Naive thymus-derived CD8-positive, alpha-beta T cell (primary cell): Measurements from ENCODE around the gene POU2F3. TPM values are rescaled to one million over a fixed set of nuclear protein-coding genes. Genes with fewer than 3 reads are reported as not detected.

Experiments
- ATAC-seq, 2 donors: fragments of 150-1000 bp; cut with Tn5 transposase in 1 of 2; sonication (Bioruptor Pico), chemical (Tn5 transposase) in 1 of 2; 1 replicate in 1 of 2; 2 replicates in 1 of 2; pipeline ENCODE4 v1.10.0; 2021; ENCODE audit warnings: mild to moderate bottlenecking in 2 of 2, moderate library complexity in 2 of 2
- POLR2A ChIA-PET: fragments of 350-600 bp; sonication (Branson Sonifier 250); formaldehyde crosslinking; loops from one replicate; lab custom pipeline; 2021; ENCODE audit warnings: antibody characterized with exemption; lab: Charles Lee
- DNase-seq, 10 donors: peaks; one replicate each; pipeline versions ENCODE4 v3.0.0 to v3.0.0-alpha.2; 2020 to 2022
- H3K27ac Mint-ChIP-seq, 10 donors: one replicate each; pipeline ENCODE4 v1.8.0; 2020 to 2022; ENCODE audit warnings: mild to moderate bottlenecking in 10 of 10, mixed read lengths in 10 of 10, moderate library complexity in 4 of 10, inconsistent platforms in 1 of 10
- H3K27me3 Mint-ChIP-seq, 5 donors: one replicate each; pipeline ENCODE4 v1.8.0; 2021 to 2022; ENCODE audit warnings: mixed read lengths in 5 of 5
- H3K36me3 Mint-ChIP-seq, 3 donors: one replicate each; pipeline ENCODE4 v1.8.0; 2020 to 2022; ENCODE audit warnings: mixed read lengths in 3 of 3, mild to moderate bottlenecking in 2 of 3, inconsistent platforms in 1 of 3
- H3K4me1 Mint-ChIP-seq, 4 donors: one replicate each; pipeline ENCODE4 v1.8.0; 2021 to 2022; ENCODE audit warnings: mixed read lengths in 4 of 4
- H3K4me3 Mint-ChIP-seq, 10 donors: one replicate each; pipeline ENCODE4 v1.8.0; 2020 to 2022; ENCODE audit warnings: mild to moderate bottlenecking in 10 of 10, mixed read lengths in 10 of 10, moderate library complexity in 6 of 10, inconsistent platforms in 1 of 10
- H3K9me3 Mint-ChIP-seq, 9 donors: one replicate each; pipeline ENCODE4 v1.8.0; 2020 to 2022; ENCODE audit warnings: mixed read lengths in 9 of 9, mild to moderate bottlenecking in 3 of 9, inconsistent platforms in 1 of 9, moderate library complexity in 1 of 9
- polyA plus RNA-seq, 3 donors: library from polyadenylated mRNA; unstranded; fragments of 300-500 nt; fragmentation: Illumina TruSeq; gene quantifications; one replicate each; pipeline ENCODE4 v1.2.3, GENCODE V29; 2021
- total RNA-seq, 8 experiments: library from RNA in 2 of 8; stranded (reverse) in 2 of 8; gene quantifications; one replicate each; pipeline ENCODE4 v1.2.3 and lab custom pipeline; 2021 to 2026

Gene POU2F3
- total and polyA plus RNA-seq, 5 experiments from 2014 or later, result 0.11 TPM; not detected in 4

DNA sequence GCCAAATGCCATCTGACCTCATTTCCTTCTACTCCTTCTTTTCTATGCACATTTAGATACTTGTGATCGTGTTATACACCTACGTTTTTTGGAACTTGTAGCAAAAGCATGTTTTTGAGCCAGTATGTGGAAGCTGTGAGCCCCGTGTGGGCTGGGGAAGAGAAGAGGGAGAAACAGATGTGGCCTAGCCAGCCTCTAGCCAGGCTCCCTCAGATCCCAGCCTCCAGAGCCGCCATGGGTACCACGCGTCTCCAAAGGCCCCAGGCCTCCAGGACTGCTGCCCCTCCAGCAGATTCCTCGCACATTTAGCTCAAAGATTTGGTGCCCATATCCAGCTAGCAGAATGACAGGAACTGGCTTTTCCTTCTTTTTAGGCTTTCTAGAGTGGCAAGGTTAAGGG is 68.1 kb downstream of the POU2F3 start:
- Mint-ChIP-seq H3K27me3 (peaks cover 6 to 27% (median 14%) of the 10 kb centered on the region in 5 donors), H3K27ac (peak overlapping the region in 1 of 10 donors; percentile 77), H3K4me3 (no peak overlapping the region), H3K9me3 (no peaks in the 10 kb centered on the region), H3K36me3 (no peaks in the 10 kb centered on the region), H3K4me1 (peaks cover 0 to 2% (median 0%) of the 10 kb centered on the region in 4 donors)
- ATAC-seq (no peak), DNase-seq (no peak)
- POLR2A ChIA-PET, result no interaction called here

DNA sequence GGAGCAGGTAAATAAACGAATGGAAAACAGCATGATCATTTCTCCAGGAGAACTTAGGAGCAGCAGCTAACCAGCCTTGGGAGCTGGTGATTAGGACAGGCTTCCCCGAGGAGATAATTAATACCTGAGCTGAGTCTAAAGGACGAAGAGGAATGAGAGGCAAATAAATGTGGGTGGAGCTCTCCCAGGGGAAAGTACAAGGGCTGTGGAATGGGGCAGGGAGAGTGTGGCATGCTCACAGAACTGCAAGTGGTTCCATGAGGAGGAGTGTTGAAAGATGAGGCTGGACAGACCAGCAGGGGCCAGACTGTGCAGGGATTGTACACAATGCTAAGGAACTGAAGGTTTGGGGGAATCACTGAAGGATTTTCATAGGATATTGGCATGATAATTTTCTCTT is 70.9 kb downstream of the POU2F3 start:
- no peak for ATAC-seq
- POLR2A ChIA-PET, result interaction anchor here (0.6 kb wide), 1 partner anchor 15 kb away, joined by 3 read pairs; no protein-coding TSS in a partner anchor
- Mint-ChIP-seq H3K36me3 (no peaks in the 10 kb centered on the region), H3K9me3 (no peaks in the 10 kb centered on the region), H3K4me3 (no peak overlapping the region), H3K27ac (no peak overlapping the region), H3K4me1 (no peaks in the 10 kb centered on the region), H3K27me3 (peaks cover 5 to 17% (median 6%) of the 10 kb centered on the region in 5 donors)
- no peak for DNase-seq

DNA sequence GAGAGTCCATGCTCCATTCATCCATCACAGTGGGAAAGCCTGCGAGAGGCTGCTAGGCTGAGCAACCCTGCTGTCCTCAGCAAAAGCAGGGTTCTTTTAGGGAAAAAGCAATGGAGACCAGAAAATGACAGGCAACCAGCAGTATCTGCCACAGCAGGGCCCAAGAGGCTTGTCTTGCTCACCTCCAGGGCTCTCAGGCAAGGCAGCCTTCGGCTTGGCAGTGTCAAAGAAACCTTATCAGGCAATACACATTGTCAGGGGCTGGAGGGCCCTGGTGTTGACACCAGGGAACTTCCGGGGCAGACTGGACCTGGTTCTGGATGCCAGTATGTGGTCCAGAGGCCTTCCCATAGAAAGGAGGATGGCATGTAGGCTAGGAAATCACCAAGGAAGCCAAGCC is 74.9 kb downstream of the POU2F3 start:
- H3K36me3 Mint-ChIP-seq, result no peaks in the 10 kb centered on the region
- H3K27ac Mint-ChIP-seq, result no peak overlapping the region
- DNase-seq (no peak), ATAC-seq (no peak)
- POLR2A ChIA-PET, result no interaction called here
- H3K4me3 Mint-ChIP-seq, result no peak overlapping the region
- no peaks in the 10 kb centered on the region for H3K4me1 Mint-ChIP-seq
- no peaks in the 10 kb centered on the region for H3K9me3 Mint-ChIP-seq
- peaks cover 8 to 24% (median 15%) of the 10 kb centered on the region in 5 donors for H3K27me3 Mint-ChIP-seq

DNA sequence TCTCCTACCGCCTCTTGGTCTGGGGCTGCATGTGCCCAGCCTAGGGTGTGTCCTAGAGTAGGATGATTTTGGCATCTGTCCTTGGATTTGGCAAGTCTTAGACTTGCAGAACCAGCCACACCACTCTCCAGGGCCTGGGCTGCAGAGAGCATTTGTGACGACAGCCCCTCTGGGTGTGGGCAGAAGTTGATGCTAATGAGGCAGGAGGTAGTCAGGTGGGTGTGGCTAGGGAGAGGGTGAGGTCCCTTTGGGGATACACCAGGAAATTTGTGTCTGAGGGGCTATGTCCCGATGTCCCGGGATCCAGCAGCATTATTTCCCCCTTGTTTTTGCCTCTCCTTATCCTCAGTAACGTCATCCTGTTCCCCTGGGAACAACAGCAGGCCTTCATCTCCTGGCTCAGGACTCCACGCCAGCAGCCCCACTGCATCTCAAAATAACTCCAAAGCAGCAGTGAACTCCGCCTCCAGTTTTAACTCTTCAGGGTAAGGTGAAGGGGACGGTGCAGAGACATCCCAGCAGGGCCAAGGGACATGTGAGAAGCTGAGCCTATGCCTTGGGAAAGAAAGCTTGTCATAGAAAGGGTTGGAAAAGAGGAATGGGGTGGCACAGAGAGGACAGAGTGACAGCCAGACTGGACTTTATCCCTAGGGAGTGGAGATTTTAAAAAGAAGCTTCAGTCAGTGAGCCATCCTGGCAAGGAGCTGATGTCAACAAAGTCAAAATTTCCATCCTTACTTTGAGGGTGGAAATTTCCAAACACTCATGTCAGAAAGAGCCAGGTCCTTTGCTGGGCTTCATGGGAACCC is 77.1 kb downstream of the POU2F3 start:
- DNase-seq, result no peak
- POLR2A ChIA-PET, result no interaction called here

DNA sequence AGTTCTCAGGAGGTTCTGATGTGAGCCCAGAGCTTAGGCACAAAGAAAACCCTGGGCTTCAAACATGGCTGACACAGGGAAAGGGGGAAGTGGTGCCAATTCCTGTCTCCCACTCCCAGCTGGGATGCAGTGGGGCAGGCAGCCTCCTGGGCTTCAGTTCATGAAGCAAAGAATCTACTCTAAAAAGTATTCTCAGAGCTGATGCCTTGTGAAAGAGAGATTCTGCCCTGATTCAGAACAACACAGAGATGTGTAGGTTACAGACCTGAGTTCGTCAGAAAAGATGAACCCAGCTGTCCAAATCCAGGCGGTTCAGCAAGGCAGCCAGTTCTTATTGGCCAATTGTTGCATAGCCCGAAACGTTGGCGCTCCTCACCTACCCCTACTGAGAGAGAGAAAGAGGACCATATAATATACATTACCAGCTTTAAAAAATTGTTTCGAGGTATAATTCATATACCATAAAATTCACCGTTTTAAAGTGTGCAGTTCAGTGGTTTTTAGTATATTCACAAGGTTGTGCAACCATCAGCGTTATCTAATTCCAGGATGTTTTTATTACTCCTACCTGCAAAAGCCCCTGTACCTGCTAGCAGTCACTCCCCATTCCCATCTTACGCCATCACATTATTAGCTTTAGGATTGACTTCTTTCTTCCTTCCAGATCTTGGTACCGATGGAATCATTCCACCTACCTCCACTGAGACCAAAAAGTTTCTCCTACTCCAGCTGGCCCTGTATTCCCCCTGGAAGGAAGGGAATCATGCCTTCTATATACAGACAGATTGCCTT is 77.9 kb downstream of the POU2F3 start:
- no peak overlapping the region for H3K4me3 Mint-ChIP-seq
- no peak for DNase-seq
- H3K27ac Mint-ChIP-seq, result no peak overlapping the region
- POLR2A ChIA-PET, result no interaction called here
- no peaks in the 10 kb centered on the region for H3K4me1 Mint-ChIP-seq
- H3K9me3 Mint-ChIP-seq, result no peaks in the 10 kb centered on the region
- peaks cover 10 to 36% (median 34%) of the 10 kb centered on the region in 5 donors for H3K27me3 Mint-ChIP-seq
- no peak for ATAC-seq
- no peaks in the 10 kb centered on the region for H3K36me3 Mint-ChIP-seq

More for the DNA sequence above, 77.1 kb downstream of the POU2F3 start:
- ATAC-seq, result no peak
- Mint-ChIP-seq H3K4me1 (no peaks in the 10 kb centered on the region), H3K27me3 (peaks cover 11 to 35% (median 27%) of the 10 kb centered on the region in 5 donors), H3K9me3 (no peaks in the 10 kb centered on the region), H3K4me3 (no peak overlapping the region), H3K36me3 (no peaks in the 10 kb centered on the region), H3K27ac (no peak overlapping the region)

DNA sequence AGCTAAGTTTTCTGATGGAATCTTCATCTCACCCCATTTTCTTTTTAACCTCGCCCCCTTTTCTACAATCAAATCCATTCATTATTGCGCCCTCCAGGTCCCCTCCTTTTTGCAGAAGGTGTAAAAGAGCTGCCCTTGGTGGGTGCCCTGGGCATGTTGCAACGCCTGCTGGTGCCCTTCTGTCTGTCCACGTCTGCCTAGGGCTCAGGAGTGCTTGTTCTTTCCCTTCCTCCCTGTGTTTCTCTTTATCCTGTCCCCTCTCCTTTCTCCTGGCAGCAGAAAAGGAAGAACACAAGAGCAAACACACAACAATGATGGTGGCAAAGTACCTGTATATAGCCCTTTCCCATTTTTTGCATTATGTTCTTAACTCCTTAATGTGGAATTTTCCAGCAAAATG is 79.0 kb downstream of the POU2F3 start:
- DNase-seq (no peak), ATAC-seq (no peak)
- POLR2A ChIA-PET, result interaction anchor here (0.5 kb wide), 1 partner anchor 15 kb away, joined by 3 read pairs; no protein-coding TSS in a partner anchor
- no peaks in the 10 kb centered on the region for H3K9me3 Mint-ChIP-seq
- no peaks in the 10 kb centered on the region for H3K36me3 Mint-ChIP-seq
- peaks cover 10 to 45% (median 41%) of the 10 kb centered on the region in 5 donors for H3K27me3 Mint-ChIP-seq
- no peaks in the 10 kb centered on the region for H3K4me1 Mint-ChIP-seq
- H3K4me3 Mint-ChIP-seq, result no peak overlapping the region
- no peak overlapping the region for H3K27ac Mint-ChIP-seq

DNA sequence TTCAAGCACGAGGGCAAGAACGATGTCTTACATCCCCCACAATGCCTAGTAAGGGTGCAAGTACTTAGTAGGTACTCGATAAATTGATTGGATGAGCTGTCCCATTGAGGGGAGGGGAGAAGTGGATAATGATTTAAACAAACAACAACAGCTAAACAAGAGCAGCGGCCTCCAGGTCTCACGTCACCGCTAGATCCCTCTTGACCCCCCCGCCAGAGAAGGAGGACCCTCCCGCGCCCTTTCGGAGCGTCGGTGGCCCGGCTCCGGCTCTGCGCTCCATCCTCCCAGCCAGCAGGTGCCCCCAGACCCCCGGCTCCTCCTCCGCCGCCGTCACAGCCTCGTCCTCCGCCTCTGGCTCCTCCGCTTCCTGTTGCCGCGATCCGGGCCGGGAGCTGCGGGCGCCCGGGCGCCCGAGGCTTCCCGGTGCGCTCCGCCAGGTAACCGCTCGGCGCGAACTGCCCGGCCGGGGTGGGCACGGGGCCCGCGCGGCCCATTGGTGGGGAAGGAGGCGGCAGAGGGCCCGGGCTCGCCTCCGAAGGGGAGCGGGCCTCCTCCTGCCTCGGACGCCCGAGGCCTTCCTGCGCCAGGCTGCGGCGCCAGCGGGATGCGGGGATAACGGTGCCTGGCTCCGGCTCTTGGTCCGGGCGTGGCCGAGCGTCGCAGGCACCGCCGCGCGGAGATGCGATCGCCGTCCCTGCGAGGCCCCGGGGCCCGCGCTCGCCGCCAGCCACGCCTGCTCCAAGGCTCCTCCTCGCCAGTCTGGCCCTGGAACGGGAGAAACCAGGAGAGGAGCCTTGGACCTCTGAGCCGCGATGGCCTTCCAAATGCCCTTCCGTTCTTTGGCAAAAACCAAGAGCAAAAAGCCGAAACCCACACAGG is 85.2 kb downstream of the POU2F3 start, which contains the start of gene TLCD5:
Gene TLCD5, plus strand, starts transcription at position 368 of the 879 bp plus-strand sequence. CDS start 2,143 bp downstream, outside the sequence.
- Mint-ChIP-seq H3K9me3 (no peaks in the 10 kb centered on the region), H3K27me3 (peaks cover 32 to 89% (median 69%) of the 10 kb centered on the region in 5 donors), H3K36me3 (no peaks in the 10 kb centered on the region), H3K4me3 (peak within 1 kb of the TSS; percentile 57 to 83 (median 80)), H3K27ac (peak within 1 kb of the TSS in 1 of 10 donors; percentile 38), H3K4me1 (peaks cover 6 to 23% (median 21%) of the 10 kb centered on the region in 4 donors)
- POLR2A ChIA-PET, result no interaction called here
- peak in 2 of 10 donors; percentile 13 to 14 for DNase-seq
- ATAC-seq, result peak; percentile 69 to 84

DNA sequence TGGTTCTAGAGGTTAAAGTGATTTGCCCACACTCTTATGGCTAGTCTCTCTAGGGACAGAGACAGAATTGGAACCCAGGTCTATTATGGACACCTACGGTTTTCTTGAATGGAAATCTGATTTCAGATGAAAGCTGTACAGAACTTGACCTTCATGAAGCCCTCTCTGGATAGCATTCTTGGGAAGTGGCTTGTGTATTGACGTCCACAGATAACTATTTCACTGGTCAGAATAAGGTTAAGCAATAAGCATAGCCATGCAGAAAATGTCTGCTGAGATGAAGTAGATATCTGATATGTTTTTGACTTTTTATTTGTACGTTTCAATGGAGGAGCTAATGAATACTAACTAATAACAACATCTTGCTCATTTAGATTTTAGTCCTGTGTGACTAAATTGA is 86.3 kb downstream of the POU2F3 start:
- Mint-ChIP-seq H3K27ac (no peak overlapping the region), H3K27me3 (peaks cover 38 to 95% (median 75%) of the 10 kb centered on the region in 5 donors), H3K4me3 (peak overlapping the region; percentile 20 to 83 (median 66))

DNA sequence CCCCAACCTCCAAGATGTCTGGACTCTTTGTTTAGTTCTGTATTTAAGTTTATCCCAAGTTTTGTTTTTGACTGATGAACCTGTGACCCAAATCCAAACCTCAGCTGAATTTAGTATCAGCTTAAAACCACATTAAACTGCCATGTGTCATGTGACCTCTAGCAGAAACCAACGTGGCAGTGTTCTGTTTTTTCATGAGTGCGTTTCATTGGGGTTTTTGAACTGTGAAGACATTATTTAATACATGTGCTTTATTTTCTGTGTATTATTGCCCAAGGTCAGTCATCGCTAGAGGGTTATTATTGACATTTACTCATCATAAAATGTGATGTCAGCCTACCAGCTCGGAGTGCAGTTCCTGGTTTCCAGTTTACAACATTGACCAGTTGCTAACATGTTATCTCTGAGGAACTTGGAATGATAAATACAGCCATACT is 86.9 kb downstream of the POU2F3 start:
- Mint-ChIP-seq H3K4me3 (peak overlapping the region in 4 of 10 donors; percentile 15 to 78 (median 42)), H3K36me3 (no peaks in the 10 kb centered on the region), H3K9me3 (no peaks in the 10 kb centered on the region), H3K27ac (no peak overlapping the region), H3K4me1 (peaks cover 6 to 23% (median 21%) of the 10 kb centered on the region in 4 donors), H3K27me3 (peaks cover 38 to 95% (median 80%) of the 10 kb centered on the region in 5 donors)
- POLR2A ChIA-PET, result no interaction called here
- no peak for ATAC-seq
- DNase-seq, result no peak

More for the DNA sequence above, 86.3 kb downstream of the POU2F3 start:
- no peak for DNase-seq
- no peak for ATAC-seq
- Mint-ChIP-seq H3K36me3 (no peaks in the 10 kb centered on the region), H3K4me1 (peaks cover 6 to 23% (median 21%) of the 10 kb centered on the region in 4 donors), H3K9me3 (no peaks in the 10 kb centered on the region)
- POLR2A ChIA-PET, result interaction anchor here (0.7 kb wide), 1 partner anchor 15 kb away, joined by 3 read pairs; no protein-coding TSS in a partner anchor

DNA sequence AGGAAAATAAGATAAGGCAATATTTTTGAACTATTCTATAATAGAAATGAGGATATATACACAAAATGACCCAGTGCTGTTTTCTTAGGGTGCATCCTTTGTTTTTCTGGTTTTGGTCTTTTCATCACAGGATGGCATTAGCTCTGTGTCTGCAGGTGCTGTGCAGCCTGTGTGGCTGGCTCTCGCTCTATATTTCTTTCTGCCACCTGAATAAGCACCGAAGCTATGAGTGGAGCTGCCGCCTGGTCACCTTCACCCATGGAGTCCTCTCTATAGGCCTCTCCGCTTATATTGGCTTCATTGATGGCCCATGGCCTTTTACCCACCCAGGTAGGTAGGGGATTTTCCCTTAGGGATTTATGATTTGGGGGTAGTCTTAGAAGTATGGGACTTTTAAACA is 87.4 kb downstream of the POU2F3 start:
- ATAC-seq (no peak), DNase-seq (no peak)
- Mint-ChIP-seq H3K27ac (no peak overlapping the region), H3K27me3 (peaks cover 38 to 95% (median 76%) of the 10 kb centered on the region in 5 donors), H3K36me3 (no peaks in the 10 kb centered on the region), H3K9me3 (no peaks in the 10 kb centered on the region), H3K4me3 (no peak overlapping the region), H3K4me1 (peaks cover 6 to 23% (median 21%) of the 10 kb centered on the region in 4 donors)
- POLR2A ChIA-PET, result no interaction called here

DNA sequence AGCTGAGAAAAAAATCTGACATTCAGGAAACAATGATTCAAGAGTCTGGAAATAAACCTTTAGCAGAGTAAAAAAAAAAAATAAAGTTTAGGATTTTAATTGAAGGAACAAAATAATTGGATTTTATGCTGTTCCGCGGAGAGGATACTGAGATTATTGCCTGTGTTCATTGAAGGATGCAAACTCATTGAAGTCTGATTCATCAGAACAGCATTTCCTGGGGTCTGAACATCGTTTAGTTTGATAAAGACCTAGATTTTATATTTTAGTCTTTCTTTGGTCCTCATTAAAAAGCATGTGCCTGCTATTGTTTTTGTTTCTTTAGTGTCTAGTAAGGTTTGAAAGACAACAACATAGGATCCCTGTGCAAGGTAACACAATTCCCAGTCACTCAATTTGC is 89.6 kb downstream of the POU2F3 start:
- Mint-ChIP-seq H3K36me3 (no peaks in the 10 kb centered on the region), H3K27ac (no peak overlapping the region), H3K27me3 (peaks cover 30 to 89% (median 68%) of the 10 kb centered on the region in 5 donors), H3K4me1 (peaks cover 6 to 23% (median 21%) of the 10 kb centered on the region in 4 donors), H3K4me3 (no peak overlapping the region), H3K9me3 (no peaks in the 10 kb centered on the region)
- POLR2A ChIA-PET, result no interaction called here
- DNase-seq (no peak), ATAC-seq (no peak)

DNA sequence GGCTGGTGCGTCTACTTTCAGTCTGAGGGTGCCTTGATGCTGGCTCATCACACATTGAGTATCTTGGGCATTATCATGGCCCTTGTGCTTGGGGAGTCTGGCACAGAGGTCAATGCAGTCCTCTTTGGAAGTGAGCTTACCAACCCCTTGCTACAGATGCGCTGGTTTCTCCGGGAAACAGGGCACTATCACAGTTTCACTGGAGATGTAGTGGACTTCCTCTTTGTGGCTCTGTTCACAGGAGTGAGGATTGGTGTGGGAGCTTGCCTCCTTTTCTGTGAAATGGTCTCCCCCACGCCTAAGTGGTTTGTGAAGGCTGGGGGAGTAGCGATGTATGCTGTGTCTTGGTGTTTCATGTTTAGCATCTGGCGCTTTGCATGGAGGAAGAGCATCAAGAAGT is 90.1 kb downstream of the POU2F3 start:
- Mint-ChIP-seq H3K4me1 (peaks cover 7 to 23% (median 21%) of the 10 kb centered on the region in 4 donors), H3K4me3 (no peak overlapping the region), H3K27ac (no peak overlapping the region), H3K36me3 (no peaks in the 10 kb centered on the region), H3K27me3 (peaks cover 30 to 84% (median 64%) of the 10 kb centered on the region in 5 donors), H3K9me3 (no peaks in the 10 kb centered on the region)
- no peak for DNase-seq
- POLR2A ChIA-PET, result no interaction called here
- ATAC-seq, result no peak
